Stomach (tissue), 9 donors: ENCODE data around the gene MACROH2A1. TPM values are rescaled to one million over a fixed set of nuclear protein-coding genes. Genes with fewer than 3 reads are reported as not detected.
A peak's percentile ranks its signal among the peaks of the same experiment; 100 is the strongest.

Experiments used
- DNase-seq, 2 donors: peaks; one replicate each; pipeline versions ENCODE4 v3.0.0 to v3.0.0-alpha.2; 2013 to 2019
- H3K27ac ChIP-seq, 5 donors: fragments of 200-600 bp in 4 of 5; sonication (generic) in 4 of 5; one replicate each; pipeline ENCODE4 v1.5.1; 2013 to 2019; ENCODE audit warnings: mild to moderate bottlenecking in 1 of 5, moderate library complexity in 1 of 5
- H3K27me3 ChIP-seq, 3 donors: fragments of 200-600 bp; sonication (generic); one replicate each; pipeline ENCODE4 v1.5.1; 2017 to 2019; ENCODE audit warnings: mixed run types in 1 of 3
- H3K36me3 ChIP-seq, 4 donors: fragments of 200-600 bp; sonication (generic); 1 replicate in 3 of 4; 2 replicates in 1 of 4; pipeline ENCODE4 v1.5.1; 2016 to 2019
- H3K4me1 ChIP-seq, 4 donors: fragments of 200-600 bp; sonication (generic); one replicate each; pipeline ENCODE4 v1.5.1; 2016 to 2019
- H3K4me3 ChIP-seq, 4 donors: fragments of 200-600 bp; sonication (generic) in 3 of 4; one replicate each; pipeline ENCODE4 v1.5.1; 2016 to 2019; ENCODE audit warnings: mild to moderate bottlenecking in 1 of 4
- H3K9me3 ChIP-seq, 4 donors: fragments of 200-600 bp; sonication (generic); one replicate each; pipeline ENCODE4 v1.5.1; 2016 to 2019
- EP300 ChIP-seq: sonication (generic); formaldehyde crosslinking; IDR thresholded peaks from one replicate; pipeline ENCODE4 v1.6.1; 2017; ENCODE audit warnings: antibody characterized with exemption
- POLR2A ChIP-seq, 4 donors: fragments of 450-650 bp; IDR thresholded peaks; one replicate each; pipeline ENCODE4 v1.6.1; 2016; ENCODE audit warnings: antibody characterized with exemption in 4 of 4, control low read depth in 2 of 4, mild to moderate bottlenecking in 1 of 4, moderate library complexity in 1 of 4
- POLR2AphosphoS5 ChIP-seq, 3 donors: sonication (generic); formaldehyde crosslinking; IDR thresholded peaks; one replicate each; pipeline ENCODE4 v1.6.1; 2016; ENCODE audit warnings: antibody characterized with exemption in 3 of 3
- WGBS, 5 donors: extraction: QIAGEN DNeasy Blood & Tissue Kit in 3 of 5; methylation state at CpG; one replicate each; pipeline versions ENCODE4 v1.1.5 to v1.1.7; 2013 to 2018; 5-methylcytosine and 5-hydroxymethylcytosine counted together
- intact Hi-C: fragments of 100-400 bp; cut with DNase I; formaldehyde crosslinking; loops from one replicate; pipeline ENCODE4 v1.15.1; 2023; ENCODE audit warnings: low total_unique reads
- polyA plus RNA-seq, 3 donors: library from polyadenylated mRNA; stranded (reverse); fragments of 200-250 nt; gene quantifications; one replicate each; pipeline ENCODE4 v1.2.3, GENCODE V29; 2013
- total RNA-seq, 5 donors: library from RNA; depleted of rRNA; stranded (reverse); fragments of >200 nt; gene quantifications; one replicate each; pipeline versions ENCODE4 v1.1.0 to v1.2.3, GENCODE V29; 2014 to 2016
- TF ChIP-seq, protein P1 (sequence below), 7 experiments: fragments of 450-650 bp in 4 of 7; fragments of 200-600 bp in 3 of 7; sonication (generic) in 3 of 7; IDR thresholded peaks; one replicate each; pipeline ENCODE4 v1.5.1; 2016 to 2019; ENCODE audit warnings: antibody characterized with exemption in 7 of 7, control low read depth in 2 of 7, mild to moderate bottlenecking in 1 of 7
- donor health status: healthy with polysubstance abuse.
- donor health status: Bipolar disorder and iron deficiency.
- donor health status: healthy.

The MACROH2A1 gene
- total and polyA plus RNA-seq, 8 donors = 77.1 to 206 (median 150) TPM

DNA sequence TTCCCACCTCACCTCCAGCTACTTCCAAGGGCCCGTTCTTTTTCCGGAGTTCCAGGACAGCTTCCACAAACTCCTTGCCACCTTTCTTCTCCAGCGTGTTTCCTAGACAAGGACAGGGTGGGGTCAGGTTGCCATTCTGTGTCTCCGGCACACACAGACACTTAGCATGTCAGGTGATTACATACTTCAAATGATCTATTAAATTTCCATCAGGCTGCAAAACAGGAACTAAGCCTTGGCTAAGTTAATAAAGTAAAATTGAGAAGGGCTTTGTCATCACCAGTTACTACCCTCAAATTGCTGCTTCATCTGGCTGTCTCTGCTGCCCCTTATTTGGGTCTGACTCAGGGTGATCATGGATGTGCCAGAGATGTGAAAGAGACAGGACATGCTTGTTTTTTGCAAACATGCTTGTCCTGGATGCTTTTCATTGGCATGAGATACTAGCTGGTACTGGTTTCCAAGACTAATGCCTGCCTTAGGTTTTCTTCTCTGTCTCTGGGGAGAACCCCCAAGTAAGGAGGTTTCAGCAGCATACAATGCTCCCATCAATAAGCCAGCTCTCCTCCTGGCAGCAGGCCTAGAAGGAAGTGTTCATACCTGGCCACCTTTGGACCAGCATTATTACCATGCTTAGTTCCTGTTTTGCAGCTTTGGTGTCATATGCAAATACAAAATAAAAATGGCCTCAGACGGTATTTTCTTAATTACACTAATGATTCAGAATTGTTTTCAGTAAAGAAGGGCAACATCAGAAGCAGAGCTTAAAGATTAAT is 52.9 kb downstream of the MACROH2A1 start:
- peaks cover 0 to 21% (median 0%) of the 10 kb centered on the region in 4 donors for H3K4me1 ChIP-seq
- peak overlapping the region in 2 of 5 donors; percentile 53 to 56 for H3K27ac ChIP-seq
- H3K27me3 ChIP-seq = no peaks in the 10 kb centered on the region
- H3K4me3 ChIP-seq = no peak overlapping the region
- WGBS, 5 donors = 75 to 90% (median 82%) methylated on average over 5 of the region's 5 CpGs
- H3K9me3 ChIP-seq = no peaks in the 10 kb centered on the region
- DNase-seq = peak; percentile 66 to 76
- intact Hi-C loops = no loop called here
- no peak for TF ChIP-seq POLR2A (IDR thresholded peaks at IDR 0.05)
- TF ChIP-seq POLR2AphosphoS5 (IDR thresholded peaks at IDR 0.05) = peak in 1 of 3 donors; percentile 56
- peaks cover 56 to 92% (median 81%) of the 10 kb centered on the region in 4 donors for H3K36me3 ChIP-seq

DNA sequence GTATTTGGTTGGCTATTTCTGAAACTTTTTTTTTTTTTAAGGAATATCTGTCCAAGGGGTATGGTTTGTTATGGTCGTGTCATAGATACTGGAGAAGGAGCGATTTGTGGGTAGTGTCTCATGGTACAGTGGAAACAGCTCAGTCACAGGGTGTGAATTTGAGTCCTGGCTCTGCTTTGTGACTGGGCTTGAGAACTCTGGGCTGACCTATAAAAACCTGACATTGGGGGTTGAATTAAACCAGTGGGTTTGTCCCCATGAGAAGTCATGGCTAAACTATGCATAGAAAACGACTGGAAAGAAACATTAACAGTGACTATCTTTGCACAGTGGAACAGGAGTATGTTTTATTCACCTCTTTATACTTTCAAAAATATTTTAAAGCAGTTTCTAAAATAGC is 54.7 kb downstream of the MACROH2A1 start:
- H3K4me1 ChIP-seq = peaks cover 0 to 20% (median 0%) of the 10 kb centered on the region in 4 donors
- DNase-seq = no peak
- H3K9me3 ChIP-seq = no peaks in the 10 kb centered on the region
- no peak for TF ChIP-seq POLR2A (IDR thresholded peaks at IDR 0.05)
- no peak for TF ChIP-seq EP300
- no peak overlapping the region for H3K27ac ChIP-seq
- H3K36me3 ChIP-seq = peaks cover 55 to 92% (median 81%) of the 10 kb centered on the region in 4 donors
- WGBS, 5 donors = 84 to 91% (median 88%) methylated on average over 3 of the region's 3 CpGs
- H3K27me3 ChIP-seq = no peaks in the 10 kb centered on the region
- H3K4me3 ChIP-seq = no peak overlapping the region
- intact Hi-C loops = no loop called here

DNA sequence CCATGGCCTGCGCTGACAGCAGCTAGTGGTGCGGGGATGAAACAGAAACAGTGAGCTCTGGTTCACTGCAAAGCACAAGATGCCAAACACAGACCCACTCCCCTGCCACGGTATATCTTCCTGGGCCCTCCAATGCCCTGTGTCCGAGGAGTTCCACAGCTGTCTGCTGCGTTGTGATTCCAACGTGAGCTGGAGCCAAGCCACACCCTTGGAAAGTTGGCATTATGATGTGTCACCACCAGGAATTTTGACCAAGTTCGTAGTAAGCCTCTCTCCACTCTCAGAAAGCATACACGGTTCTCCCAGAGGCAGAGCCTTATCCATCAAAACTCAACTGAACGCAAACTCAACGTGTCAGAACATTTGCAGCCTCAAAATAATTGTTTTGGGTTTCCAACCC is 55.6 kb downstream of the MACROH2A1 start:
- 57 to 79% (median 65%) methylated on average over 10 of the region's 10 CpGs for WGBS, 5 donors
- Histone ChIP-seq H3K27me3 (no peaks in the 10 kb centered on the region), H3K4me1 (peaks cover 0 to 11% (median 0%) of the 10 kb centered on the region in 4 donors), H3K4me3 (no peak overlapping the region), H3K9me3 (no peaks in the 10 kb centered on the region), H3K36me3 (peaks cover 63 to 92% (median 83%) of the 10 kb centered on the region in 4 donors), H3K27ac (no peak overlapping the region)
- intact Hi-C loops = no loop called here
- TF ChIP-seq, protein P1, sequence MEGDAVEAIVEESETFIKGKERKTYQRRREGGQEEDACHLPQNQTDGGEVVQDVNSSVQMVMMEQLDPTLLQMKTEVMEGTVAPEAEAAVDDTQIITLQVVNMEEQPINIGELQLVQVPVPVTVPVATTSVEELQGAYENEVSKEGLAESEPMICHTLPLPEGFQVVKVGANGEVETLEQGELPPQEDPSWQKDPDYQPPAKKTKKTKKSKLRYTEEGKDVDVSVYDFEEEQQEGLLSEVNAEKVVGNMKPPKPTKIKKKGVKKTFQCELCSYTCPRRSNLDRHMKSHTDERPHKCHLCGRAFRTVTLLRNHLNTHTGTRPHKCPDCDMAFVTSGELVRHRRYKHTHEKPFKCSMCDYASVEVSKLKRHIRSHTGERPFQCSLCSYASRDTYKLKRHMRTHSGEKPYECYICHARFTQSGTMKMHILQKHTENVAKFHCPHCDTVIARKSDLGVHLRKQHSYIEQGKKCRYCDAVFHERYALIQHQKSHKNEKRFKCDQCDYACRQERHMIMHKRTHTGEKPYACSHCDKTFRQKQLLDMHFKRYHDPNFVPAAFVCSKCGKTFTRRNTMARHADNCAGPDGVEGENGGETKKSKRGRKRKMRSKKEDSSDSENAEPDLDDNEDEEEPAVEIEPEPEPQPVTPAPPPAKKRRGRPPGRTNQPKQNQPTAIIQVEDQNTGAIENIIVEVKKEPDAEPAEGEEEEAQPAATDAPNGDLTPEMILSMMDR (IDR thresholded peaks at IDR 0.05) = no peak
- no peak for TF ChIP-seq EP300
- no peak for TF ChIP-seq POLR2AphosphoS5 (IDR thresholded peaks at IDR 0.05)
- TF ChIP-seq POLR2A (IDR thresholded peaks at IDR 0.05) = no peak
- DNase-seq = no peak

DNA sequence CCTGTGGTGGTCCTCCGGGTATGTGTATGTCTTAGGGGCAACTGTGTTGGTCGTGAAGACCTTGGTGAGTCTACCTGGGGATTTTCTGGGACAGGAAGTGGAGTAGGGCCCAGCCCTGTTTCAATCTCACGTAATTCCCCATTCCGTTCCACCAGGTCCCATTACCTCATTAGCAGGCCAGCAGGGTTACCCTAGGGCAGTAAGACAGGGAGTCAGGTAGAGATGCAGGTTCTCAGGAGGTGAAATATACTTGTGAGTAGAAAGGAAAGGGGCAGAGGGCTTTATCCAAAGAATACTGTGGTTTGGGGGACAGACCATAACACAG is 56.5 kb downstream of the MACROH2A1 start:
- WGBS, 5 donors = 84 to 100% (median 93%) methylated on average over 4 of the region's 4 CpGs
- Histone ChIP-seq H3K4me1 (peaks cover 0 to 11% (median 1%) of the 10 kb centered on the region in 4 donors), H3K27ac (no peak overlapping the region), H3K27me3 (no peaks in the 10 kb centered on the region), H3K4me3 (no peak overlapping the region), H3K9me3 (no peaks in the 10 kb centered on the region), H3K36me3 (peaks cover 71 to 97% (median 90%) of the 10 kb centered on the region in 4 donors)
- TF ChIP-seq POLR2A (IDR thresholded peaks at IDR 0.05) = no peak
- TF ChIP-seq, protein P1 (IDR thresholded peaks at IDR 0.05) = no peak
- no peak for TF ChIP-seq EP300
- TF ChIP-seq POLR2AphosphoS5 (IDR thresholded peaks at IDR 0.05) = no peak
- DNase-seq = no peak
- intact Hi-C loops = no loop called here

DNA sequence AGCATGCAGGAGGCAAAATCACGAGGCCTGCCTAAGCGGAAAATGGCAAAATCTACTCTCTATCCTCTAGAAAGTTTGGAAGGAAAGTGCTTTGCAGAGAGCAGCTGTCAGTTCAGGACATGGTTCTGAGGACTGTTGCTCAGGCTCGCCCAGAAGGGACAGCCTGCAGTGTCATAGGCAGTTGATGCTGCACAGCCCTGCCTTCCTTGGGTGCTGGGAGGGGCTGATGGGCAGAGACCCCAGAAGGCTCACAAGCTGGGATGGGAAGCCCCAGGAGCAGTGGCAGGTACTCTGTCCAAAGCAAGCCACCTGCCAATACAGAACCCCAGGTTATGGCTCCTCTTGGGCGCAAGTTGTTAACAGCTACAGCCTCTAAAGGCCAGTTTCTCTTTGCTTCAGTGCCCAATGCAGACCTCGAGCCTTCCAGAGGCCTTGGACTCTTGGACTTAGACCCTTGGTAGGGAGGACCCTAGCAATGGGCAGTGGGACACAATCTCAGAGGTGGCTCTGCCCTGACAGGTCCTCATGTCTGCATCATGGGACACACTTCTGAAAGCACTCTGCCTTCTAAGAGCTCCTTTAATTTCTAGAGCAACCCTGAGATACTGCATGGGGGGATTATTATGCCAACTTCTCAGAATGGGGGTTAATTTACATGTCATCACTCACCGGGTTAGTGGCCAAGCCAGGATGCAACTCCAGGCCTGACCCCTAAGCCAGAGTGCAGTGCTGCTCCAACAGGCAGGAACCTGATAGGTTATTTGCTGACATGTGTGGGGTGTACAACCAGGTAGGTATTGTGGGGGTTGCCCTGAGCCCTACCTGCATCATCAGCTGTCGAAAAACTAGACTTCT is 57.1 kb downstream of the MACROH2A1 start:
- 92 to 95% (median 93%) methylated on average over 5 to 7 of the region's 7 CpGs for WGBS, 5 donors
- Histone ChIP-seq H3K27me3 (no peaks in the 10 kb centered on the region), H3K36me3 (peaks cover 75 to 97% (median 94%) of the 10 kb centered on the region in 4 donors), H3K4me3 (no peak overlapping the region), H3K27ac (no peak overlapping the region), H3K9me3 (no peaks in the 10 kb centered on the region), H3K4me1 (peaks cover 0 to 15% (median 5%) of the 10 kb centered on the region in 4 donors)
- no peak for TF ChIP-seq EP300
- TF ChIP-seq, protein P1 (IDR thresholded peaks at IDR 0.05) = no peak
- TF ChIP-seq POLR2AphosphoS5 (IDR thresholded peaks at IDR 0.05) = no peak
- TF ChIP-seq POLR2A (IDR thresholded peaks at IDR 0.05) = no peak
- DNase-seq = no peak
- intact Hi-C loops = no loop called here
